DMS153 treated with DMSO at 0.1 percent for 48 hours (cell line): ENCODE results near the gene RAB34.
"Not testable (repeated sequence)": the region's sequence is repeated elsewhere in the genome, so short reads cannot be mapped to it uniquely, and the experiment has no call there.

ENCODE experiments used
- DNase-seq: peaks from one replicate; lab custom pipeline; 2025; ENCODE audit not compliant: unreplicated experiment; lab: John Stamatoyannopoulos, UW

RAB34 gene

DNA sequence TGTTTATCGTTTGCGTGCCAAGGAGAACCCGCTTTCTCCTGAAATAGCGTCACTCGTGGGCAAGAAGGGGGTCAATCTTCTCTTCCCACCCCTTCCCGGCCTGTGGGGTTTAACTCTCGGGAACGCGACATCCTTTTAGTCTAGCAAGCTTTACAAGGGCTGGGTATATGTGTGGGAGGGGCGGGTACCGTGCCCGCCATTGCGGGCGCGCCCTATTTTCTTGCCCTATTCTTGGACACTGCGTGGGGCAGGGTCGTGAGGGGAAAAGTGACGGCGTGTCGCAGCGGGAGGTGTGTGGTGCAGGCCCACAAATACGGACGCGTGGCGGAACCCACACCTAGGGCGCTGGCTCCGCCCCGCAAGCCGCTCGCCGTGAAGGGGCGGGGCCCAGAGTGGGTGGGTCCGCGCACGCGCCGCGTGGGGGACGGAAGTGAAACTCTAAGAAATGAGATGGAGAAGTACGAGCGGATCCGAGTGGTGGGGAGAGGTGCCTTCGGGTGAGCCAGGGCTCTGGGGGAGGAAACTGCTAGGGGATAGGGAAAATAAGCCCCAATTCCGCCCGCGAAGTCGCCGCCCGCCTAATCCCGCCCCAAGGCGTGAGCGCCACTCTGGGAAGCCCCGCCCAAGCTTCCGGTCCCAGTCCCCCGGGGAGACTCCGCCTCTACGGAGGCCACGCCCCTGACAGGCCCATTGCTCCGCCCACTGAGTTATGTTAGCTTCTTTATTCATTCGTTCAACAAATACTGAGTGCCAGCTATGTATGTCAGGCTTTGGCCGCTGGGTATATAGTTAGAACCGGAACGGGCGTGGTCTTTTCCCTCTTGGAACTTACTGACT, 10.9 kb upstream of the RAB34 start, which contains the start of gene NEK8:
TSS of gene NEK8 (plus strand) at position 425 of the 837 bp plus-strand sequence. CDS start at position 451, 26 bp downstream.
- peak; percentile 94 for DNase-seq

DNA sequence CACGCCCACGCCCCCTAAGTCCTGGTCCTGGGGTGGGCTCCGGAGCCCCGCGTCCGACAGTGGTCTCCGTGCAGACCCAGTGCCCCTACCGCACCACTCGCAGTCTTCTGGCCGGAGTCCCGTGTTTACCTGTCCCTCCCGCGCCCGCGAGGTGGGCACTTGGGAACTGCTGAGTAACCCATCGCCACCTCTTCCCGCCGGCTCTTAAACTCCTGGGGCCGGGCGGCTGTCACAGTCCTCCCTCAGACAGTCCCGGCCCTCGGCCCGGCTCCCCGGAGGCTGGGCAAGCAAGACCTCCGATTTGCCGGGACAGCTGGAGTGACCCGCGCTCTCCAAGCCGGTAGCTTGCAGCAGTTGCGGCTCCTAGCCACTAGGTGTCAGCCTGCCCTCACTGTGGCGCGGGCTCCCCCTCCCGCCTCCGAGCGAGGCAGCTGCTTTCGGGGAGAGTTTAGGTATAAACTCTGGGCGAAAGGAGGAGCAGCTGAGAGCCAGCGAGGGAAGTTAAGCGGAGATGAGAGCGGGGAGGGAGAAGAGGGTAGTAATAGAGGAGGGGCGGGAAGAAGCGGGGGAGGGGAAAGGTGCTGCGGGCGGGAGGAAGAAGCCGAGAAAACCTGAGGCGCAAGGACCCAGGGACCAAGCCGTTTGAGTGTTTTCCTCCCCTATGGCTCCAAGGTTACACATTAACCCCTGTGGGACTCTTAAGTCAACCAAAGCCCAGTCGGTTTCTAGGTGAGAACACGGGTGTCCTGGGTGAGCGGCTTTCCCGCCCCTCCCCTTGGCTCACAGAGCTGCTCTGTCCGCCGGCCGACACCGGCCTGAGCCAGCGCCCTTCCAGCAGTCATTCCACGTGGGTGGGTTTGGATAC, 9.2 kb upstream of the RAB34 start:
- DNase-seq, result peak; percentile 97

- DNase-seq, result peak; percentile 43
Measured at GRCh38 chr17:28726226-28726626, 8.6 kb upstream of the RAB34 start, which contains the start of gene TLCD1. Gene TLCD1, minus strand, starts transcription at chr17:28726233. Its CDS starts 136 bp downstream, at chr17:28726097.

- peak; percentile 48 for DNase-seq
Measured at GRCh38 chr17:28725660-28726225, 8.1 kb upstream of the RAB34 start.

DNA sequence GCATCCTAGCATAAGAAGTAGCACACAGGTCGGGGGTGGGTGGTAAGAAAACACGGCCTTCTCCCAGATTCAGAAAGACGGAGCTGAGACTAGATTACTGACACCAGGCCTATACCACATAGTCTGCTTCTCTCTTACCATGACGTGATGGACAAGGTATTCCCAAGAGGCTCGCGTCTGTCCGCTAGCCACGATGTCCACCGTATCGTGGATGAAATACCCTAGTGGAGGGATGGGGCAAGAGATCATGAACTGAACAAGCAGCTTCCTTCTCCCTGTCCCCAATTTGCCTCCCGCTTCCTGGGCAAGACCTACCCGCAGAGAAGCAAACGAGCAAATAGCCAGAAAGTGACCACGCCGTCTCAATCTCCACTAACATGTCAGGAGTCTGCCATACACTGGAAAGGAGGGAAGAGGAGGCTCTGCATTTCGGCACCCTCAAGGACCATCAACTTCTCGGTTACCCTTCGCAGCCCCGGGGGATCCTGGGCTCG, 7.5 kb upstream of the RAB34 start:
- DNase-seq, result no peak

GRCh38 chr17:28724500-28725165, 7.0 kb upstream of the RAB34 start:
- no peak for DNase-seq

- not testable (repeated sequence) for DNase-seq
Measured at GRCh38 chr17:28723836-28724499, 6.3 kb upstream of the RAB34 start.

DNA sequence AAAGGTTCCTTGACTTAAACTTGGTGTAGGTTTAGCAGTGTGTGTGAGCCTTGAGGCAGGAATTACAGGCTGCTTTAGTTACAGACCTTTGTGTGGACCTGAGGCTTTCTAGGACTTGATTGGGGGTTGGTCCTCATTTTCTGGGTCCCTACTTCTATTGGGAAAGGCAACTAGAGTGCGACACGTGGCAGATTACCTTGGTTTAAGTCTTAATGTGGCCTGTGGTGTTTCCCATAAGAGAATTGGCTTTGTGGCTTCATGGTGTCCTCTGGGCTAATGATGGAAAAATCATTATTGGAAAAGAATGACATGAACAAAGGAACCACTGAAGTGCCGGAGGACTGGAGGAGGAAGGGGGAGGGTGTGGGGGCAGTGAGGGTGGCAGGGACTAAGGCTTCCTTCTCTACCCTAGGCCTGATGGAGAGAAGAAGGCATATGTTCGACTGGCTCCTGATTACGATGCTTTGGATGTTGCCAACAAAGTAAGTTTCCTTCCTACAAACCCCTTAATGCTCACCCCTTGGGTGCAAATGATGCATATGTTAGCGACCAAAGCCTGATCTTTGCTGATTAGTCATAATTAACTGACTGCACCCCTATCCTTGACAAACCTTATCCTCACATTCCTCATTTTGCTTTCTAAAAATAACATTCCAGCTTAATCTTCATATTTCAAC, 5.6 kb upstream of the RAB34 start:
- no peak for DNase-seq

DNA sequence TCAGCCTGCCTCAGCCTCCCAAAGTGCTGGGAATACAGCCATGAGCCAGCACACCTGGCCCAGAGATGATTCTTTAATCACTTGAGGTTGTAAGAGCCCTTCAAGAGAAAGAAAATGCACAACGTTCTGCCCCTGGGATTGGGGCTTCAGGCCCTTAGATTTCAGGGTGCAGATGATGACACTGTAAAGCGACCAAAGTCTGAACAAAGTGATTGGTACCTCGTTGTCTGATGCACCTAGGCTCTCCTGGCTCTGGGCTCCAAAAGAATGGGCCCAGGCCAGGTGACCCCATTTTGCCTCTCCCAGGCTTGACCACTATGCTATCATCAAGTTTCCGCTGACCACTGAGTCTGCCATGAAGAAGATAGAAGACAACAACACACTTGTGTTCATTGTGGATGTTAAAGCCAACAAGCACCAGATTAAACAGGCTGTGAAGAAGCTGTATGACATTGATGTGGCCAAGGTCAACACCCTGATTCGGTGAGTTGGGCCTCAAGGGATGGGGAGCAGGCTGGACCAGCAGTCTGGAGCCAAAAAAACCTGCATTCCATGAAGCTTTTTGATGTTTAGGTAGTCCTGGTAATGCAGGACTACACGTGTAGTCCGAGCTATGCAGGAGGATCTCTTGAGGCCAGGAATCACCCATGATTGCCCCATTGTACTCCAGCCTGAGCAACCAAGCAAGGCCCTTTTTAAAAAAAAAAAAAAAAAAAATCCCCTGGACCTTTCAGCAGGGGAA, 4.9 kb upstream of the RAB34 start:
- DNase-seq, result no peak

GRCh38 chr17:28720997-28721329, 3.3 kb upstream of the RAB34 start:
- not testable (repeated sequence) for DNase-seq

- no peak for DNase-seq
Measured at GRCh38 chr17:28720247-28720996, 2.8 kb upstream of the RAB34 start.

DNA sequence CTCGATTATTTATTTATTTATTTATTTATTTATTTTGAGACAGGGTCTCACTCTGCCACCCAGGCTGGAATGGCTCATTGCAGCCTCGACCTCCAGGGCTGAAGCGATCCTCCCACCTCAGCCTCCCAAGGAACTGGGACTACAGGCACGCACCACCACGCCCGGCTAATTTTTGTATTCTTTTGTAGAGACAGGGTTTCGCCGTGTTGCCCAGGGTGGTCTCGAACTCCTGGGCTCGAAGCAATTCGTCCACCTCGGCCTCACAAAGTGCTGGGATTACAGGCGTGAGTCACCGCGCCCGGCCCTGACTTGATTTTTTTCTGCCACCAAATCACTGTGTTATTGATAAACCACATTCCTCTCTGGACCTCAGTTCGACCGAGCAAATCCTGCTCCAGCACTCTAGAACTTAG, 1.4 kb upstream of the RAB34 start:
- no peak for DNase-seq

GRCh38 chr17:28718333-28719020, 809 bp upstream of the RAB34 start:
- no peak for DNase-seq

GRCh38 chr17:28716740-28717577, 709 bp downstream of the RAB34 start:
- DNase-seq, result no peak

- DNase-seq, result no peak
Measured at GRCh38 chr17:28715217-28715616, 2.5 kb downstream of the RAB34 start.

DNA sequence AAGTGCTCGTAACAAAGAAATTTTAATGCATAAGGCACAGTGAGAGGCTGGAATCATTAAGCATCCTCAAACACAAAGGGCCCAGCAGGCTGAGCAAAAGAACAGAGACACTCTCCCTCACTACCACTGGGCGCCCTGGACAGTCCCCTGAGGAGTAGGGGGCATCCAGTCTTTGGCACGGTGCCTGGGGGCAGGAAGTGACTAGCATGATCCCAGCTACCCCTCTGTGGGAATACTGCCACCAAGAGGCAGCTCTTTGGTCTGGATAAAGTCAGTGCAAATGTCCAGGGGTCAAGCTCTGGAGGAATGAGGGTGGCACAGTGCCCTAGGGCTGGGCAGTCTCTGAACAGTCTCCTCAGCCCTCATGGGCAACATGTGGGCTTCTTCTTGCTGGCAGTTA, 3.4 kb downstream of the RAB34 start:
- DNase-seq, result no peak
